GM18519 (cell line): Measurements from ENCODE around the gene BLVRB.
"Not testable (repeated sequence)": the region's sequence is repeated elsewhere in the genome, so short reads cannot be mapped to it uniquely, and the experiment has no call there.

Source experiments
- ATAC-seq: cut with Tn5 transposase; IDR thresholded peaks from one replicate; pipeline ENCODE4 v1.9.1; 2021; ENCODE audit warnings: mild to moderate bottlenecking, moderate library complexity; ENCODE audit not compliant: unreplicated experiment, low FRiP score

BLVRB gene

GRCh38 chr19:40465557-40466218, at the start of gene BLVRB:
Gene BLVRB (minus strand): TSS chr19:40465745. CDS start chr19:40465688, 57 bp downstream.
- ATAC-seq, result peak; percentile 80

- no peak for ATAC-seq
Observed at GRCh38 chr19:40513741-40514315, 48.3 kb upstream of the BLVRB start.

GRCh38 chr19:40513345-40513678, 47.8 kb upstream of the BLVRB start:
- no peak for ATAC-seq

GRCh38 chr19:40512473-40513344, 47.2 kb upstream of the BLVRB start:
- no peak for ATAC-seq

- ATAC-seq, result no peak
Observed at GRCh38 chr19:40512110-40512472, 46.5 kb upstream of the BLVRB start.

GRCh38 chr19:40511487-40511886, 45.9 kb upstream of the BLVRB start:
- no peak for ATAC-seq

- ATAC-seq, result no peak
Observed at GRCh38 chr19:40510526-40511115, 45.1 kb upstream of the BLVRB start.

- ATAC-seq, result no peak
Observed at GRCh38 chr19:40508739-40509260, 43.3 kb upstream of the BLVRB start.

- ATAC-seq, result no peak
Observed at GRCh38 chr19:40507892-40508291, 42.3 kb upstream of the BLVRB start.

GRCh38 chr19:40506099-40506498, 40.6 kb upstream of the BLVRB start:
- ATAC-seq, result no peak

GRCh38 chr19:40503320-40503695, 37.8 kb upstream of the BLVRB start:
- ATAC-seq, result no peak

- no peak for ATAC-seq
Observed at GRCh38 chr19:40502647-40503319, 37.2 kb upstream of the BLVRB start.

GRCh38 chr19:40502081-40502480, 36.5 kb upstream of the BLVRB start:
- ATAC-seq, result no peak

- ATAC-seq, result no peak
Observed at GRCh38 chr19:40501599-40501998, 36.1 kb upstream of the BLVRB start.

GRCh38 chr19:40500678-40501530, 35.4 kb upstream of the BLVRB start:
- not testable (repeated sequence) for ATAC-seq

GRCh38 chr19:40499320-40499719, 33.8 kb upstream of the BLVRB start:
- ATAC-seq, result no peak

- no peak for ATAC-seq
Observed at GRCh38 chr19:40497214-40497613, 31.7 kb upstream of the BLVRB start.

- ATAC-seq, result no peak
Observed at GRCh38 chr19:40494191-40494838, 28.8 kb upstream of the BLVRB start.

GRCh38 chr19:40493778-40494177, 28.2 kb upstream of the BLVRB start:
- no peak for ATAC-seq
